H9 (cell line): Measurements from ENCODE around the gene BTBD6. TPM values are rescaled to one million over a fixed set of nuclear protein-coding genes. Genes with fewer than 3 reads are reported as not detected.

ENCODE experiments used
- DNase-seq: peaks from one replicate; pipeline ENCODE4 v3.0.0-alpha.2; 2017
- H2AFZ ChIP-seq: one replicate; pipeline ENCODE4 v1.6.1; 2013; ENCODE audit warnings: mild to moderate bottlenecking, low read length, control low read depth, moderate library complexity
- H2AK5ac ChIP-seq: 2 replicates; pipeline ENCODE4 v1.6.1; 2013; ENCODE audit warnings: low read length, control low read depth, mixed read lengths; ENCODE audit not compliant: insufficient read length
- H2BK120ac ChIP-seq: one replicate; pipeline ENCODE4 v1.6.1; 2013; ENCODE audit warnings: low read depth, mild to moderate bottlenecking, low read length, control low read depth, inconsistent platforms; ENCODE audit not compliant: poor library complexity, severe bottlenecking
- H2BK12ac ChIP-seq: 2 replicates; pipeline ENCODE4 v1.6.1; 2013; ENCODE audit warnings: low read length, control low read depth, mixed read lengths, low read depth; ENCODE audit not compliant: insufficient read length
- H2BK15ac ChIP-seq: 2 replicates; pipeline ENCODE4 v1.6.1; 2013; ENCODE audit warnings: low read depth, low read length, control low read depth
- H2BK20ac ChIP-seq: one replicate; pipeline ENCODE4 v1.6.1; 2013; ENCODE audit warnings: low read depth, mild to moderate bottlenecking, low read length, control low read depth, inconsistent platforms; ENCODE audit not compliant: poor library complexity, severe bottlenecking
- H2BK5ac ChIP-seq: 2 replicates; pipeline ENCODE4 v1.6.1; 2013; ENCODE audit warnings: low read length, control low read depth, mixed read lengths; ENCODE audit not compliant: insufficient read length
- H3K14ac ChIP-seq: 2 replicates; pipeline ENCODE4 v1.6.1; 2013; ENCODE audit warnings: low read length, control low read depth; ENCODE audit not compliant: insufficient read depth
- H3K18ac ChIP-seq: 2 replicates; pipeline ENCODE4 v1.6.1; 2013; ENCODE audit warnings: low read depth, mild to moderate bottlenecking, mixed read lengths, low read length, control low read depth; ENCODE audit not compliant: insufficient read length
- H3K23ac ChIP-seq: 2 replicates; pipeline ENCODE4 v1.6.1; 2013; ENCODE audit warnings: low read length, control low read depth, mixed read lengths, low read depth; ENCODE audit not compliant: insufficient read length
- H3K23me2 ChIP-seq: 2 replicates; pipeline ENCODE4 v1.6.1; 2013; ENCODE audit warnings: low read depth, mild to moderate bottlenecking, mixed read lengths, low read length, control low read depth; ENCODE audit not compliant: insufficient read length, poor library complexity, severe bottlenecking
- H3K27ac ChIP-seq: 2 replicates; pipeline ENCODE4 v1.5.1; 2013; ENCODE audit warnings: low read length, control low read depth, mixed read lengths, low read depth; ENCODE audit not compliant: insufficient read length
- H3K27me3 ChIP-seq: 2 replicates; pipeline ENCODE4 v1.6.1; 2013; ENCODE audit warnings: low read length, control low read depth, inconsistent platforms; ENCODE audit not compliant: insufficient read depth
- H3K4ac ChIP-seq: 2 replicates; pipeline ENCODE4 v1.6.1; 2013; ENCODE audit warnings: low read depth, mild to moderate bottlenecking, control low read depth, inconsistent platforms, low read length, moderate library complexity
- H3K4me1 ChIP-seq: 2 replicates; pipeline ENCODE4 v1.6.1; 2013; ENCODE audit warnings: low read length, control low read depth, inconsistent platforms; ENCODE audit not compliant: insufficient read depth
- H3K4me2 ChIP-seq: 2 replicates; pipeline ENCODE4 v1.6.1; 2013; ENCODE audit warnings: low read length, control low read depth, mixed read lengths; ENCODE audit not compliant: insufficient read length, insufficient read depth
- H3K56ac ChIP-seq: 2 replicates; pipeline ENCODE4 v1.6.1; 2013; ENCODE audit warnings: low read depth, mild to moderate bottlenecking, mixed read lengths, low read length, control low read depth; ENCODE audit not compliant: insufficient read length
- H3K79me1 ChIP-seq: 2 replicates; pipeline ENCODE4 v1.6.1; 2013; ENCODE audit warnings: low read depth, mild to moderate bottlenecking, moderate library complexity, low read length, control low read depth, inconsistent platforms; ENCODE audit not compliant: insufficient read depth, poor library complexity, severe bottlenecking
- H3K79me2 ChIP-seq: 2 replicates; pipeline ENCODE4 v1.6.1; 2013; ENCODE audit warnings: low read length, control low read depth, inconsistent platforms; ENCODE audit not compliant: insufficient read depth
- H3K9ac ChIP-seq: 2 replicates; pipeline ENCODE4 v1.6.1; 2013; ENCODE audit warnings: low read length, control low read depth, mixed read lengths; ENCODE audit not compliant: insufficient read length; ENCODE audit errors: extremely low read depth
- H3K9me3 ChIP-seq: one replicate; pipeline ENCODE4 v1.6.1; 2013; ENCODE audit warnings: low read depth, low read length, inconsistent platforms; ENCODE audit not compliant: control insufficient read depth
- H3T11ph ChIP-seq: one replicate; pipeline ENCODE4 v1.6.1; 2013; ENCODE audit warnings: mild to moderate bottlenecking, low read length, control low read depth, inconsistent platforms
- H4K20me1 ChIP-seq: one replicate; pipeline ENCODE4 v1.6.1; 2013; ENCODE audit not compliant: control insufficient read depth, insufficient read length, insufficient read depth
- H4K5ac ChIP-seq: 2 replicates; pipeline ENCODE4 v1.6.1; 2013; ENCODE audit warnings: low read depth, mild to moderate bottlenecking, mixed read lengths, low read length, control low read depth; ENCODE audit not compliant: insufficient read length
- H4K8ac ChIP-seq: replicated peaks from 2 replicates; pipeline ENCODE4 v1.6.1; 2013; ENCODE audit warnings: low read length, control low read depth, mixed read lengths, low read depth; ENCODE audit not compliant: insufficient read length
- H4K91ac ChIP-seq: 2 replicates; pipeline ENCODE4 v1.6.1; 2013; ENCODE audit warnings: low read depth, mild to moderate bottlenecking, moderate library complexity, mixed read lengths, low read length, control low read depth; ENCODE audit not compliant: insufficient read length
- H3K27ac Mint-ChIP-seq, 3 experiments: 2 replicates in 2 of 3; 3 replicates in 1 of 3; pipeline ENCODE4 v1.8.0; 2020 to 2021; ENCODE audit warnings: mixed read lengths in 3 of 3, mild to moderate bottlenecking in 1 of 3, moderate library complexity in 1 of 3
- H3K27me3 Mint-ChIP-seq: 2 replicates; pipeline ENCODE4 v1.8.0; 2021; ENCODE audit warnings: low read depth, mild to moderate bottlenecking, moderate library complexity, mixed read lengths
- H3K36me3 Mint-ChIP-seq, 3 experiments: 2 replicates in 2 of 3; 3 replicates in 1 of 3; pipeline ENCODE4 v1.8.0; 2020 to 2021; ENCODE audit warnings: low read depth in 3 of 3, mixed read lengths in 3 of 3; ENCODE audit not compliant: insufficient read depth in 1 of 3
- H3K4me1 Mint-ChIP-seq, 2 experiments: 2 replicates each; pipeline ENCODE4 v1.8.0; 2020; ENCODE audit warnings: mixed read lengths in 2 of 2
- H3K4me3 Mint-ChIP-seq, 2 experiments: 2 replicates in 1 of 2; 3 replicates in 1 of 2; pipeline ENCODE4 v1.8.0; 2020 to 2021; ENCODE audit warnings: mild to moderate bottlenecking in 2 of 2, mixed read lengths in 2 of 2, moderate library complexity in 1 of 2
- H3K9me3 Mint-ChIP-seq, 2 experiments: 2 replicates in 1 of 2; 3 replicates in 1 of 2; pipeline ENCODE4 v1.8.0; 2020; ENCODE audit warnings: mild to moderate bottlenecking in 2 of 2, mixed read lengths in 2 of 2, moderate library complexity in 1 of 2
- CTCF ChIP-seq: fragments of 200-600 bp; sonication (generic); conservative IDR thresholded peaks from 3 replicates; pipeline ENCODE4 v1.8.0; 2021; ENCODE audit warnings: antibody characterized with exemption, mild to moderate bottlenecking
- WGBS: extraction: QIAGEN DNeasy Blood & Tissue Kit; methylation state at CpG from one replicate; pipeline ENCODE4 v1.1.7; 2013; ENCODE audit warnings: missing lambda C conversion rate, low lambda C conversion rate, mixed read lengths; ENCODE audit not compliant: insufficient read length; ENCODE audit errors: extremely low coverage; 5-methylcytosine and 5-hydroxymethylcytosine counted together
- total RNA-seq: library from RNA; stranded (reverse); gene quantifications from 2 replicates; pipeline ENCODE4 v1.2.1, GENCODE V29; 2021

BTBD6 gene
- total RNA-seq, 1 experiment from 2014 or later: 23.3 TPM

GRCh38 chr14:105260959-105261358 lies 12.6 kb downstream of the BTBD6 start:
- Histone ChIP-seq H3K18ac (no peak overlapping the region), H2BK15ac (no peak overlapping the region), H3K23ac (no peak overlapping the region), H3K4me2 (no peak overlapping the region), H2BK120ac (no peak overlapping the region), H3T11ph (no peak overlapping the region), H3K9me3 (no peaks in the 10 kb centered on the region), H3K27ac (no peak overlapping the region), H2BK5ac (no peak overlapping the region), H4K8ac (no peak overlapping the region), H3K23me2 (no peaks in the 10 kb centered on the region), H3K9ac (no peak overlapping the region), H3K79me1 (no peaks in the 10 kb centered on the region), H3K4ac (no peak overlapping the region), H3K4me1 (no peaks in the 10 kb centered on the region), H4K5ac (no peak overlapping the region), H2AK5ac (no peak overlapping the region), H2BK12ac (no peak overlapping the region), H3K27me3 (no peaks in the 10 kb centered on the region), H4K20me1 (no peaks in the 10 kb centered on the region), H4K91ac (no peak overlapping the region), H3K56ac (no peak overlapping the region), H2AFZ (no peak overlapping the region), H3K79me2 (no peaks in the 10 kb centered on the region), H3K14ac (no peak overlapping the region), H2BK20ac (no peak overlapping the region)
- H3K4me3 Mint-ChIP-seq: no peak overlapping the region
- H3K27me3 Mint-ChIP-seq: no peaks in the 10 kb centered on the region
- no peaks in the 10 kb centered on the region for H3K4me1 Mint-ChIP-seq
- no peak overlapping the region for H3K27ac Mint-ChIP-seq
- no peak for TF ChIP-seq CTCF
- H3K36me3 Mint-ChIP-seq: peaks cover 0 to 5% (median 4%) of the 10 kb centered on the region in 3 experiments; a peak in 3 of 7 replicates
- DNase-seq: peak; percentile 22
- no peaks in the 10 kb centered on the region for H3K9me3 Mint-ChIP-seq
- WGBS: no CpG with 5 or more reads among the region's 12 CpGs
